Pancreas (tissue), 10 donors: ENCODE measurements around the gene TMEM156. TPM values are rescaled to one million over a fixed set of nuclear protein-coding genes. Genes with fewer than 3 reads are reported as not detected.
A peak's percentile ranks its signal among the peaks of the same experiment; 100 is the strongest.

Experiments used
- ATAC-seq, 4 donors: fragments of 200-7000 bp; cut with Tn5 transposase; one replicate each; pipeline versions ENCODE4 v1.8.0 to v1.9.1; 2020; ENCODE audit warnings: mild to moderate bottlenecking in 4 of 4, moderate library complexity in 4 of 4
- DNase-seq, 6 donors: peaks; one replicate each; pipeline ENCODE4 v3.0.0-alpha.2; 2020
- FAIRE-seq: peaks from 2 replicates; lab custom pipeline; 2012; peaks lifted over from hg19 to GRCh38; lab: Jason Lieb, UNC
- H3K27ac ChIP-seq, 4 donors: fragments of 200-600 bp; sonication (generic); 1 replicate in 3 of 4; 2 replicates in 1 of 4; pipeline versions ENCODE4 v1.5.0 to v1.8.0; 2020
- H3K27me3 ChIP-seq, 4 donors: fragments of 200-600 bp; one replicate each; pipeline ENCODE4 v1.8.0; 2021
- H3K36me3 ChIP-seq, 3 donors: fragments of 200-600 bp; sonication (generic) in 1 of 3; one replicate each; pipeline versions ENCODE4 v1.5.0 to v1.8.0; 2020 to 2021
- H3K4me1 ChIP-seq, 3 donors: fragments of 200-600 bp; one replicate each; pipeline ENCODE4 v1.8.0; 2021
- H3K4me3 ChIP-seq, 4 donors: fragments of 200-600 bp; sonication (generic) in 2 of 4; one replicate each; pipeline versions ENCODE4 v1.5.0 to v1.8.0; 2020 to 2021
- H3K9me3 ChIP-seq, 4 donors: fragments of 200-600 bp; one replicate each; pipeline ENCODE4 v1.8.0; 2021
- WGBS, 2 donors: extraction: QIAGEN DNeasy Blood & Tissue Kit; methylation state at CpG; one replicate each; pipeline ENCODE4 v1.1.7; 2013; 5-methylcytosine and 5-hydroxymethylcytosine counted together
- intact Hi-C, 3 donors: fragments of 100-400 bp; cut with DNase I; formaldehyde crosslinking; loops; one replicate each; pipeline versions ENCODE4 v1.11.1 to v1.14.2; 2022
- polyA plus RNA-seq, 2 donors: library from polyadenylated mRNA; stranded (reverse); fragments of 200-250 nt; gene quantifications; one replicate each; pipeline ENCODE4 v1.2.3, GENCODE V29; 2013
- total RNA-seq, 6 donors: library from RNA; stranded (reverse); fragmentation: NEBNext Ultra II Directional in 4 of 6; extraction: Animal tissue kit (Norgen Biotek cat#: 25700) in 4 of 6; gene quantifications; one replicate each; pipeline versions ENCODE4 v1.2.1 to v1.2.4, GENCODE V29; 2021 to 2023
- TF ChIP-seq, protein P1 (sequence below), 4 donors: fragments of 200-600 bp; sonication (generic) in 3 of 4; IDR thresholded peaks; one replicate each; pipeline versions ENCODE4 v1.5.0 to v1.8.0; 2021; ENCODE audit warnings: antibody characterized with exemption in 4 of 4
- donor health status: healthy with polysubstance abuse.
- donor health status: DM: no; HTN: no; CAD: no; lungs with moderate emphysema.
- donor health status: DM: no; HTN: no; CAD: no.
- donor health status: control.
- donor health status: control.
- donor health status: Bipolar disorder and iron deficiency.
- donor health status: DM: yes; HTN: yes; CAD: no.
- donor health status: DM: no; HTN: no; CAD: no.
- donor health status: DM: no; HTN: no; CAD: no.
- donor health status: DM: yes; HTN: yes; CAD: no.

The TMEM156 gene, protein sequence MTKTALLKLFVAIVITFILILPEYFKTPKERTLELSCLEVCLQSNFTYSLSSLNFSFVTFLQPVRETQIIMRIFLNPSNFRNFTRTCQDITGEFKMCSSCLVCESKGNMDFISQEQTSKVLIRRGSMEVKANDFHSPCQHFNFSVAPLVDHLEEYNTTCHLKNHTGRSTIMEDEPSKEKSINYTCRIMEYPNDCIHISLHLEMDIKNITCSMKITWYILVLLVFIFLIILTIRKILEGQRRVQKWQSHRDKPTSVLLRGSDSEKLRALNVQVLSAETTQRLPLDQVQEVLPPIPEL
- total RNA-seq (1 to 10 TPM in 1 of 6 donors, under 1 TPM in 5; 0.08 to 1.8 (median 0.53) TPM), polyA plus RNA-seq (under 1 TPM; 0.49 to 0.57 TPM)

DNA sequence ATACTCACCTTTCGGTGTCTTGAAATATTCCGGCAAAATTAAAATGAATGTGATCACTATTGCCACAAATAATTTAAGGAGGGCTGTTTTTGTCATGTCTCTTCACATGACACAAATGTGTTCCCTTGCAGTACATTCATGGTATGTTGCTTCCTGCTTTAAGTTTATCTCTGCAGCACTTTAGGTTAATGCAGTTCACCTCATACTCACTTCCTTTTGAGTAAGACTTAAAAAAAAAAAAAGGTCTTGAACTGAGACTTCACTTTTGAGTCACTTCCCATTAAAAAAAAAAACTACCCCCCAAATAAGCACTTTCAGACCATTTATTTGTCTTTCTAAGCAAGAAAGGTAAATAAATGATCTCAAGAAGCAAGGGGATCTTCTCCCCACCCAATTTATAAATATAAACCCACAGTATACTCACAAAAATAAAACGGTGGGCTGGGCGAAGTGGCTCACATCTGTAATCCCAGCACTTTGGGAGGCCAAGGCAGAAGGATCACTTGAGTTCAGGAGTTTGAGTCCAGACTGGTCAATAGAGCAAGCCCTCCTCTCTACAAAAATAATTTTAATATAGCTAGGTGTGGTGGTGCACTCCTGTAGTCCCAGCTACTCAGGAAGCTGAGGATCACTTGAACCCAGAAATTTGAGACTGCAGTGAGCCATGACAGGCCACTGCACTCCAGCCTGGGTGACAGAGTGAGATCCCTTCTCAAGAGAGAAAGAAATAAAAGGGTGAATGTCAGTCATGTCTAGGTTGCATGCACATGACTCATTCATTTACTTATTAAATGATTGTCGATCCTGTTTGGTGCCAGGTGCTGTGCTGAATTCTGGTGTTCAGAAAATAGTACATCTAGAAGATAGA is at the start of gene TMEM156:
Gene TMEM156, minus strand, starts transcription at position 192 of the 868 bp plus-strand sequence. Its CDS starts 96 bp downstream, at position 96.
- no peak for DNase-seq
- Histone ChIP-seq H3K4me1 (peaks cover 0 to 7% (median 0%) of the 10 kb centered on the region in 3 donors), H3K27me3 (no peaks in the 10 kb centered on the region), H3K9me3 (no peaks in the 10 kb centered on the region), H3K4me3 (no peak within 1 kb of the TSS), H3K27ac (peak within 1 kb of the TSS in 1 of 4 donors; percentile 16), H3K36me3 (no peaks in the 10 kb centered on the region)
- TF ChIP-seq, protein P1, sequence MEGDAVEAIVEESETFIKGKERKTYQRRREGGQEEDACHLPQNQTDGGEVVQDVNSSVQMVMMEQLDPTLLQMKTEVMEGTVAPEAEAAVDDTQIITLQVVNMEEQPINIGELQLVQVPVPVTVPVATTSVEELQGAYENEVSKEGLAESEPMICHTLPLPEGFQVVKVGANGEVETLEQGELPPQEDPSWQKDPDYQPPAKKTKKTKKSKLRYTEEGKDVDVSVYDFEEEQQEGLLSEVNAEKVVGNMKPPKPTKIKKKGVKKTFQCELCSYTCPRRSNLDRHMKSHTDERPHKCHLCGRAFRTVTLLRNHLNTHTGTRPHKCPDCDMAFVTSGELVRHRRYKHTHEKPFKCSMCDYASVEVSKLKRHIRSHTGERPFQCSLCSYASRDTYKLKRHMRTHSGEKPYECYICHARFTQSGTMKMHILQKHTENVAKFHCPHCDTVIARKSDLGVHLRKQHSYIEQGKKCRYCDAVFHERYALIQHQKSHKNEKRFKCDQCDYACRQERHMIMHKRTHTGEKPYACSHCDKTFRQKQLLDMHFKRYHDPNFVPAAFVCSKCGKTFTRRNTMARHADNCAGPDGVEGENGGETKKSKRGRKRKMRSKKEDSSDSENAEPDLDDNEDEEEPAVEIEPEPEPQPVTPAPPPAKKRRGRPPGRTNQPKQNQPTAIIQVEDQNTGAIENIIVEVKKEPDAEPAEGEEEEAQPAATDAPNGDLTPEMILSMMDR (IDR thresholded peaks at IDR 0.05) = no peak
- no peak for FAIRE-seq
- 68 to 76% methylated on average over 5 of the region's 5 CpGs for WGBS, 2 donors
- intact Hi-C loops = no loop called here
- peak; percentile 58 to 70 (median 64) for ATAC-seq

DNA sequence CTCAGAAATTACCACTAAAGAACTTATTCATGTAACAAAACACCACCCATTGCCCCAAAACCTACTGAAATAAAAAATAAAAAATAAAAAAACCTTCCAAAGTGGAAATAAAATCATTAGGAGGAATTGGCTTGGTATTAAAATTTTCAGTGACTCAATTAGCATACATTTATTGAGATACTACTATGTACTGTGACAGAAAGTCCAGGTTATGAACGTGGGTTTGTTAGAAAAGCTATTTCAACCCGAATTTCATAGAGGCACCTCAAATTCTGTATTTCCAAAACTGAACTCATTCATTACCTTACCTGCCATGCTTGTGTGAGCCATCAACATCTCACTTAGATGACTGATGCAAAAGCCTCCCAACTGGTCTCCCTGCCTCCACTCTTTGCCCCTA is 46.6 kb upstream of the TMEM156 start:
- Histone ChIP-seq H3K27ac (no peak overlapping the region), H3K9me3 (no peaks in the 10 kb centered on the region), H3K36me3 (peaks cover 0 to 7% (median 0%) of the 10 kb centered on the region in 3 donors), H3K27me3 (no peaks in the 10 kb centered on the region), H3K4me1 (no peaks in the 10 kb centered on the region), H3K4me3 (no peak overlapping the region)
- no peak for ATAC-seq
- intact Hi-C loops = no loop called here
- 75 to 87% methylated on average over 2 of the region's 2 CpGs for WGBS, 2 donors
- FAIRE-seq = no peak
- TF ChIP-seq, protein P1 (IDR thresholded peaks at IDR 0.05) = no peak
- DNase-seq = no peak

DNA sequence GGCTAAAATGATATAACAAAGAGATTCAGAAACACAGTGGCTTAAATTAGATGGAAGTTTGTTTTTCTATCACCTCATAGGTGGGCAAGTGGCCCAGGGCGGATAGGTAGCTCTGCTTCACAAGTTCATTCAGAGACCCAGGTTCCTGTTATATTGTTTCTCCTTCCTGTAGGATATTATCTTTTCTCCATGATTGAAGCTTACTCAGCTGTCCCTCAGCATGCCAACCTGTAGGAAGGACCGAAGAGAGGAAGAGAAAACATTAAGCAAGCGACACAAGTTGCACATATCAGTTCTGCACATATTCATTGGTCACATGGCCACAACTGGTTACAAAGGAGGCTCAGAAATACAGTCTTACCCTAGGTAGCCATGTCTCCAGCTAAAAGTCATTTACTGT is 36.7 kb upstream of the TMEM156 start:
- no peak overlapping the region for H3K27ac ChIP-seq
- TF ChIP-seq, protein P1 (IDR thresholded peaks at IDR 0.05) = no peak
- H3K36me3 ChIP-seq = no peaks in the 10 kb centered on the region
- 90 to 93% methylated on average over 3 of the region's 3 CpGs for WGBS, 2 donors
- FAIRE-seq (no peak), ATAC-seq (no peak), DNase-seq (no peak)
- peaks cover 0 to 3% (median 0%) of the 10 kb centered on the region in 3 donors for H3K4me1 ChIP-seq
- no peak overlapping the region for H3K4me3 ChIP-seq
- intact Hi-C loops = no loop called here
- no peaks in the 10 kb centered on the region for H3K27me3 ChIP-seq
- H3K9me3 ChIP-seq = no peaks in the 10 kb centered on the region

DNA sequence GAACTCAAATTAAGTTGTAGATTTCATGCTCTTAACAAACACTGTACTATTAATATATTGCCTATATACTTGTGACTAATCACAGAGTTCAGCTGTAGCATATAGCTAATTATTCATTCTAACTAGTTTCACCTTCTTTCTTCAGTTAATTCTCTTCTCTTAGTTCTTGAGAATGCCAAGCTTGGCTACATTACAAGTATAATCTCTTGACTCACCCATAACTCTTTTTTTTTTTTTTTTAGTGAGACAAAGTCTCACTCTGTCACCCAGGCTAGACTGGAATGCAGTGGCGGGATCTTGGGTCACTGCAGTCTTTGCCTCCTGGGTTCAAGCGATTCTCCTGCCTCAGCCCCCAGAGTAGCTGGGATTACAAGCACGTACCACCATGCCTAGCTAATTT is 35.2 kb upstream of the TMEM156 start:
- TF ChIP-seq, protein P1 (IDR thresholded peaks at IDR 0.05) = no peak
- intact Hi-C loops = no loop called here
- H3K36me3 ChIP-seq = no peaks in the 10 kb centered on the region
- peaks cover 0 to 3% (median 0%) of the 10 kb centered on the region in 3 donors for H3K4me1 ChIP-seq
- ATAC-seq (no peak), DNase-seq (no peak), FAIRE-seq (no peak)
- no peaks in the 10 kb centered on the region for H3K27me3 ChIP-seq
- H3K27ac ChIP-seq = no peak overlapping the region
- no peaks in the 10 kb centered on the region for H3K9me3 ChIP-seq
- 85 to 92% methylated on average over 3 of the region's 3 CpGs for WGBS, 2 donors
- no peak overlapping the region for H3K4me3 ChIP-seq
